Measurements from ENCODE around the gene UNC5A.

UNC5A gene

DNA sequence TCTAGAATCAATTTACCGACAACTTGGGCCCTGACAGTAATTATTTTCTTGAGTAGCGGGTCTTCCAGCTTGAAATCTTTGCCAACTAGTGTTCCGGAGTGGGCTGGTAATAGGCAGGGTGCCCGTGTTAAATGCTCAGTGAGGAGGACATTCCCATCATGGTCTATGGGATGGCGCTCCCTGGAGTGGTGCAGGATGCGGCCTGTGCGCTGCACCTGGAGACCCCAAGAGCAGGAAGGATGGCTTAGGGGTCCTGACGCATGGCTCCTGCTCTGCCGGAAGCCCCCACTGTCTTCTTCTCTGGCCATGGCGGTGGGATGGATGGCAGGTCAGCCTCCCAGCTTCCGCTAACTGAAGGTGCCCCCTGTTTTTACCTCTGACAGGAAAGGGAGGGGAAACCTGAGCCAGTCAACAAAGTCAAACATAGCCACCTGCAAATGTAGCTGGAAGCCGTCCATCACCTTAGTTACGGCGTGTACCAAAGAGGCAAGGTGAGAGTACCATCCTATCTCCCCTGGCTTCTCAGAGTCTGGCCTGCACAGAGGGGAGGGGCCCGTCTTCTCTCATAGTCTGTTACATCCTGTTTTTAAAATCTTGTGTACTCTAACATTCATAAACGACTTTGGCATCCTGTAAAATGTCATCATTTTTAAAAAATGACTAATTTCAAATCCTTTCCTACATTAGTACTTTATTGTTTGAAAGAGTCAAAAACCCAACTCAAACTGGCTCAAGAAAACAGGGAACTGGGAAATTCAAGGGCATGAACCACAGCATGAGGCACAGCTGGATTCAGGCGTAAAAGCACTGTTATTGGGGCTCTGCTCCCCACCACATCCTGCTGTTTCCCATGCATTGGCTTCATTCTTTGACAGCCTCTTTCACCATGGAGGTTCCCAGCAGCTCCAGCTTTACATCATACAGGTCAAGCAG is 28.5 kb upstream of the UNC5A start:
- TF ChIP-seq, protein P1, sequence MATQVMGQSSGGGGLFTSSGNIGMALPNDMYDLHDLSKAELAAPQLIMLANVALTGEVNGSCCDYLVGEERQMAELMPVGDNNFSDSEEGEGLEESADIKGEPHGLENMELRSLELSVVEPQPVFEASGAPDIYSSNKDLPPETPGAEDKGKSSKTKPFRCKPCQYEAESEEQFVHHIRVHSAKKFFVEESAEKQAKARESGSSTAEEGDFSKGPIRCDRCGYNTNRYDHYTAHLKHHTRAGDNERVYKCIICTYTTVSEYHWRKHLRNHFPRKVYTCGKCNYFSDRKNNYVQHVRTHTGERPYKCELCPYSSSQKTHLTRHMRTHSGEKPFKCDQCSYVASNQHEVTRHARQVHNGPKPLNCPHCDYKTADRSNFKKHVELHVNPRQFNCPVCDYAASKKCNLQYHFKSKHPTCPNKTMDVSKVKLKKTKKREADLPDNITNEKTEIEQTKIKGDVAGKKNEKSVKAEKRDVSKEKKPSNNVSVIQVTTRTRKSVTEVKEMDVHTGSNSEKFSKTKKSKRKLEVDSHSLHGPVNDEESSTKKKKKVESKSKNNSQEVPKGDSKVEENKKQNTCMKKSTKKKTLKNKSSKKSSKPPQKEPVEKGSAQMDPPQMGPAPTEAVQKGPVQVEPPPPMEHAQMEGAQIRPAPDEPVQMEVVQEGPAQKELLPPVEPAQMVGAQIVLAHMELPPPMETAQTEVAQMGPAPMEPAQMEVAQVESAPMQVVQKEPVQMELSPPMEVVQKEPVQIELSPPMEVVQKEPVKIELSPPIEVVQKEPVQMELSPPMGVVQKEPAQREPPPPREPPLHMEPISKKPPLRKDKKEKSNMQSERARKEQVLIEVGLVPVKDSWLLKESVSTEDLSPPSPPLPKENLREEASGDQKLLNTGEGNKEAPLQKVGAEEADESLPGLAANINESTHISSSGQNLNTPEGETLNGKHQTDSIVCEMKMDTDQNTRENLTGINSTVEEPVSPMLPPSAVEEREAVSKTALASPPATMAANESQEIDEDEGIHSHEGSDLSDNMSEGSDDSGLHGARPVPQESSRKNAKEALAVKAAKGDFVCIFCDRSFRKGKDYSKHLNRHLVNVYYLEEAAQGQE (IDR thresholded peaks at IDR 0.05; ENCODE audit: insufficient replicate concordance, low read depth), result no peak
- TF ChIP-seq, protein P2, sequence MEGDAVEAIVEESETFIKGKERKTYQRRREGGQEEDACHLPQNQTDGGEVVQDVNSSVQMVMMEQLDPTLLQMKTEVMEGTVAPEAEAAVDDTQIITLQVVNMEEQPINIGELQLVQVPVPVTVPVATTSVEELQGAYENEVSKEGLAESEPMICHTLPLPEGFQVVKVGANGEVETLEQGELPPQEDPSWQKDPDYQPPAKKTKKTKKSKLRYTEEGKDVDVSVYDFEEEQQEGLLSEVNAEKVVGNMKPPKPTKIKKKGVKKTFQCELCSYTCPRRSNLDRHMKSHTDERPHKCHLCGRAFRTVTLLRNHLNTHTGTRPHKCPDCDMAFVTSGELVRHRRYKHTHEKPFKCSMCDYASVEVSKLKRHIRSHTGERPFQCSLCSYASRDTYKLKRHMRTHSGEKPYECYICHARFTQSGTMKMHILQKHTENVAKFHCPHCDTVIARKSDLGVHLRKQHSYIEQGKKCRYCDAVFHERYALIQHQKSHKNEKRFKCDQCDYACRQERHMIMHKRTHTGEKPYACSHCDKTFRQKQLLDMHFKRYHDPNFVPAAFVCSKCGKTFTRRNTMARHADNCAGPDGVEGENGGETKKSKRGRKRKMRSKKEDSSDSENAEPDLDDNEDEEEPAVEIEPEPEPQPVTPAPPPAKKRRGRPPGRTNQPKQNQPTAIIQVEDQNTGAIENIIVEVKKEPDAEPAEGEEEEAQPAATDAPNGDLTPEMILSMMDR (IDR thresholded peaks at IDR 0.05; ENCODE audit: insufficient read depth, low read length), result no peak
- no peak for TF ChIP-seq POLR2AphosphoS5 (IDR thresholded peaks at IDR 0.05; ENCODE audit: low read depth)
- no peak for TF ChIP-seq GABPA (IDR thresholded peaks at IDR 0.05; ENCODE audit: low read depth)
- no peak for TF ChIP-seq SPI1 (IDR thresholded peaks at IDR 0.05; ENCODE audit: borderline replicate concordance, low read depth)
- no peak for DNase-seq (ENCODE audit: low read depth in 1 of 2, low spot score in 1 of 2)
- Histone ChIP-seq H3K27ac (replicated peaks) (no peak overlapping the region), H3K27me3 (ENCODE audit: insufficient read depth, poor library complexity, severe bottlenecking) (peaks cover 5% of the 10 kb centered on the region), H3K4me3 (replicated peaks; ENCODE audit: insufficient read depth, low read length) (no peak overlapping the region)

DNA sequence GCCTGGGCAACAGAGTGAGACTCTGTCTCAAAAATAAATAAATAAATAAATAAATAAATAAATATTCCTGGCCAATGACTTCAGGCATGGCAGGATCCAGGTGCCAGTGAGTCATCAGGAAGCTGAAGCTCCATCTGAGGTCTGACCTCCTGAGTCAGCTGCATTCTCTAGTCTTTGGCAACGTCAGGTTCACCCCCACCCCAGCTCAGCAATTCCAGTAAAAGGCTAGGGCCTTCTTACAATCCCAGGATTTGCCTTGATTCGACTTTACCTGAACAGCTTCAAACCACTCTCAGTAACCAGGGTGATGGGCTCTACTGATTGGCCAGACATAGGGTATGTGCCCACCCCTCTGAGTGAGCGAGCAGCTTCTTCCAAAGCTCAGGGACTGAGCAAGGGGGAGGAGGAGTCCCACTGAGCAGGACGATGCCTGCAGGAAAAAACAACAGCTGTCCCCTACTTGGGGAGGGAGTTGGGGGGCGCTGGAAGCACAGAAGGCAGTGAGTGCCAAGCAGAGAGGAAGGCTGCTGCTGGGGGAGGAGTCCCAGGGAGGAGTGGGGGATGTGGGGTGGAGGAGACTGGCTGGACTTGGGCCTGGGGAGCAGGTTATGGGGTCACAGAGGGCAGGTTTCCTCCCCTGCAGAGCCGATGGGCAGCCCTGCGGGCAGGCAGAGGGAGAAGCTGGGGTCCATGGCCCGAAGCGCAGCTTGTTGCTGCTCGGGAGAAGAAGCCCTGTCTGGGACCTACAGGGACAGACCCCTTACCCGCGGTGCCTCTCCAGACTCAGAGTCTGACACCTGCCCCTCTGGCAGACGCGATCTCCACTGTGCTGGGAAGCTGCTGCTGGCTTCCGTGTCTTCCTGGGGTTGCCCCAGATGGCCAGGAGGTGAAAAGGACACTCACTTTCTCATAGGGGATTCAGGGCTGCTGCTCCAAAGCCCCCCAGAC is 25.9 kb upstream of the UNC5A start:
- DNase-seq (ENCODE audit: low read depth in 1 of 2, low spot score in 1 of 2), result no peak
- H3K4me3 ChIP-seq (replicated peaks; ENCODE audit: insufficient read depth, low read length), result no peak overlapping the region
- H3K27me3 ChIP-seq (ENCODE audit: insufficient read depth, poor library complexity, severe bottlenecking), result peaks cover 5% of the 10 kb centered on the region
- H3K27ac ChIP-seq (replicated peaks), result no peak overlapping the region
- TF ChIP-seq GABPA (IDR thresholded peaks at IDR 0.05; ENCODE audit: low read depth) (no peak), SPI1 (IDR thresholded peaks at IDR 0.05; ENCODE audit: borderline replicate concordance, low read depth) (no peak)

DNA sequence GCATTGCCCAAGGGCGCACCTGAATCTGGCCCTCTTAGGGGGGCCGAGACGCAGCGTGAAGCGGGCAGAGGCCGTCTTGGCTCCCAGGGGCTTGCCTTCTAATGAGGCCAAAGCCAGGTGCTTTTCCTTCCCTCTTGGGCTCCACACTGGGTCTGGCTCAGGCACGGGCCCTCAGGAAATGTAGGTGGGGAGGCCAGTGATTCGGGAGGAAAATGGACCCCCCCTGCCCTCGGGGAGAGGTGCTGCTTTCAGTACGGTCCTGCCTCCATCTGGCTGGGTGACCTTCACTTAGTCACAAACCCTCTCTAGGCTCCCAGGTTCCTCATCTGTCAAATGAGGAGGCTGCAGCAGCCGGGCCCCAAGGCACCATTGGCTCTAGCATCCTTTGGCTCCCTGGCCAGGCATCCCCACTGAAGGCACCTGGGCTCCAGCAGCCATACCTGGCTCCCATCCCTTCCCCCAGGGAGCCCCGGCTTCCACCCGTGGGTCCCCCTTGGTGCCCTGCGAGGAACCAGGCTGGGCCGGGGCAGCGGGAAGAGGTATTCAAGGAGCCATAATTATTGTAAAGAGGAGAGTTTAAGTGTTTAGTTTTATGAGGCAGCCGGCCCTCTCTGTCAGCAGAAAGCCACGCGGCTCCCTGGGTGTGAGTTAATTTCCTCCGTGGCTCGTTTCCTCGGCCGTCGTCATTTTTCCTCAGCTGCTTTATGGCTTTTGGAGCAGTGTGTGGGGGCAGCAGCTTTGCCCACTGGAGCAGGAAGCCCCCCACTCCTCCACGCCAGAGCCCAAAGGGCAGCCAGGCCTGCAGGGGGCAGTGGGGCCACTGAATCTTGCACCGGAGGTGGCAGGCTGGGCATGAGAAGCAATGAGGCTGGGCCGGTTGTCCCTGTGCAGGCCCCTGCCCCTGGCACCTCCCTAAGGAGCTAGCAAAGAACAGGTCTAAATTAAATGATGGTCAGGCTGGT is 24.9 kb upstream of the UNC5A start:
- Histone ChIP-seq H3K27me3 (ENCODE audit: insufficient read depth, poor library complexity, severe bottlenecking) (peaks cover 2% of the 10 kb centered on the region), H3K27ac (replicated peaks) (no peak overlapping the region), H3K4me3 (replicated peaks; ENCODE audit: insufficient read depth, low read length) (no peak overlapping the region)
- no peak for DNase-seq (ENCODE audit: low read depth in 1 of 2, low spot score in 1 of 2)
- no peak for TF ChIP-seq SPI1 (IDR thresholded peaks at IDR 0.05; ENCODE audit: borderline replicate concordance, low read depth)
- no peak for TF ChIP-seq POLR2AphosphoS5 (IDR thresholded peaks at IDR 0.05; ENCODE audit: low read depth)
- TF ChIP-seq, protein P1 (IDR thresholded peaks at IDR 0.05; ENCODE audit: insufficient replicate concordance, low read depth), result no peak
- TF ChIP-seq, protein P2 (IDR thresholded peaks at IDR 0.05; ENCODE audit: insufficient read depth, low read length), result no peak
- no peak for TF ChIP-seq GABPA (IDR thresholded peaks at IDR 0.05; ENCODE audit: low read depth)
